Heart left ventricle (tissue), 13 donors: ENCODE measurements around the gene DUSP1.

Source experiments
- POLR2A ChIP-seq, 2 donors: fragments of 450-650 bp; IDR thresholded peaks; one replicate each; pipeline ENCODE4 v1.6.1; 2017; ENCODE audit warnings: antibody characterized with exemption in 2 of 2, mild to moderate bottlenecking in 2 of 2, moderate library complexity in 2 of 2
- TF ChIP-seq, protein P1 (sequence below), 12 donors: fragments of 200-600 bp; sonication (generic) in 4 of 12; IDR thresholded peaks; one replicate each; pipeline versions ENCODE4 v1.5.0 to v1.8.0; 2018 to 2022; ENCODE audit warnings: antibody characterized with exemption in 12 of 12, mild to moderate bottlenecking in 5 of 12
- donor health status: ischemic (EF 13 %, LVEDD 7.1; RV severe dilation, severe dysfunction).
- donor health status: DM: no; HTN: yes; CAD: no.
- donor health status: DM: no; HTN: no; CAD: no.
- donor health status: ischemic (EF 25% LVEDD 6.9; RV normal size, moderate dysfunction).
- donor health status: ischemic (EF 25% LVEDD 5.7; RV mildly dilated, moderate dysfunction).
- donor health status: ischemic (EF 35%, LVEDD 5.7; RV mildly dilated, moderate dysfunction).
- donor health status: nonischemic (EF 11% LVEDD 7.7; RV severe dilation, severe dysfunction).
- donor health status: DM: yes; HTN: yes; CAD: no.
- donor health status: PGD.
- donor health status: ischemic (EF 29% LVEDD 5.4; RV normal size, mild dysfunction).
- donor health status: nonischemic (EF 23%, LVEDD 6.1; RV moderate dilation, normal function).

DNA sequence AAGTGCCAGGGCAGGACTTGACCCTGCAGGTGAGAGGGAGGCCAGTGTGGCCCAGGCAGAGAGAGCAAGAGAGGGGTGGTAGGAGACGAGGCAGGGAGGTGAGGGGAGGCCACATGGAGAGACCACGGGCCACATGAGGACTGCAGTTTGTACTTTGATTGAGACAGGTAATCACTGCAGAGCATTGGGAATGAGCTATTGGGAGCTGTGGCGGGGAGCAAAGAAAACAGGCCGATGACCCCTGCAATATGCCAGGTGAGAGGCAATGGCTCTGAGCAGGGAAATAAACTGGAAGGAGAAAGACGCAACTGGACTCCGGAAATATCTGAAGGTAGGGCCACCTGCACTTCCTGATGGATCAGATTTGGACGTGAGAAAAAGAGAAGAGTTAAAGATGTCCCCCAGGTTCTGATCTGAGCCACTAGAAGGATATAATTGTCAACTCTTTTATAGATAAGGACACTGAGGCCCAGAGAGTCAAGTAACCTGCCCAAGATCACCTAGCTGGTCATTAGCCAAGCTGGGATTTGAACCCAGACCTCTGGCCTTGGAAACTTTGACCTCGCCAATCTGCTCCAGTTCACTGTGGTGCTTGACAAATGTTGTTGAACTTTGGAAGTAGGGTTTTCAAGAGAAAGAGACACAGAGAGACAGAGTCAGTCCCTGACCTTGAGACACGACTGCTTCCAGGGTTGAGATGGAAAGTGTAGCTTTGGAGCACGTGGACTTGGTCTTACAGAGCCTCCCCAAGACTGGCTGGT, 42.3 kb downstream of the DUSP1 start:
- no peak for TF ChIP-seq POLR2A (IDR thresholded peaks at IDR 0.05)
- TF ChIP-seq, protein P1, sequence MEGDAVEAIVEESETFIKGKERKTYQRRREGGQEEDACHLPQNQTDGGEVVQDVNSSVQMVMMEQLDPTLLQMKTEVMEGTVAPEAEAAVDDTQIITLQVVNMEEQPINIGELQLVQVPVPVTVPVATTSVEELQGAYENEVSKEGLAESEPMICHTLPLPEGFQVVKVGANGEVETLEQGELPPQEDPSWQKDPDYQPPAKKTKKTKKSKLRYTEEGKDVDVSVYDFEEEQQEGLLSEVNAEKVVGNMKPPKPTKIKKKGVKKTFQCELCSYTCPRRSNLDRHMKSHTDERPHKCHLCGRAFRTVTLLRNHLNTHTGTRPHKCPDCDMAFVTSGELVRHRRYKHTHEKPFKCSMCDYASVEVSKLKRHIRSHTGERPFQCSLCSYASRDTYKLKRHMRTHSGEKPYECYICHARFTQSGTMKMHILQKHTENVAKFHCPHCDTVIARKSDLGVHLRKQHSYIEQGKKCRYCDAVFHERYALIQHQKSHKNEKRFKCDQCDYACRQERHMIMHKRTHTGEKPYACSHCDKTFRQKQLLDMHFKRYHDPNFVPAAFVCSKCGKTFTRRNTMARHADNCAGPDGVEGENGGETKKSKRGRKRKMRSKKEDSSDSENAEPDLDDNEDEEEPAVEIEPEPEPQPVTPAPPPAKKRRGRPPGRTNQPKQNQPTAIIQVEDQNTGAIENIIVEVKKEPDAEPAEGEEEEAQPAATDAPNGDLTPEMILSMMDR (IDR thresholded peaks at IDR 0.05): no peak
